ENCODE results near the gene NPAS3. TPM values are rescaled to one million over a fixed set of nuclear protein-coding genes. Genes with fewer than 3 reads are reported as not detected.

Gene NPAS3
- total and polyA plus RNA-seq, 4 donors = 0.07 to 0.09 (median 0.08) TPM; not detected in 1

DNA sequence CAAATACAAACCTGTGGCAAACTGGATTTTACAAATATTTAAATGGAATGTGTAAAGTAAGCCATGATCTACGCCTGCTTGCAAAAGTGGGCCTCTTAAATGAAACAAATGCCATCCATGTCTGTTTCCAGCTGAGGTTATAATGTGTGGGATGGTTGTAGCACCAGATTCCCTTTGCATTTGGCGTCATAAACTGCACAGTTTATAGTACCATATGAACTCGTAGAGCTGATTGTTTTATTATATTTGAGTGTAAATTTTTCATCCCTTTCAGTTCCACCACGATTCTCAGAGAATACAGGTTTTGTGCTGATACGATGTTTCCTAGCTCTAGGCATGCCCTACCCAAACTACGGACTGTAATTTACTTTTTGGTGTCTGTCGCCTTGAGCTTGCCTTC is 637.3 kb downstream of the NPAS3 start:
- TF ChIP-seq TAF1 (conservative IDR thresholded peaks at IDR 0.05) (no peak), HNF4A (conservative IDR thresholded peaks at IDR 0.05) (no peak), NR2F2 (IDR thresholded peaks at IDR 0.05) (no peak), YY1 (IDR thresholded peaks at IDR 0.05) (no peak), EGR1 (IDR thresholded peaks at IDR 0.05; ENCODE audit: low read depth in 2 of 2) (no peak), JUND (IDR thresholded peaks at IDR 0.05) (no peak), SP1 (IDR thresholded peaks at IDR 0.05) (no peak), HNF4G (IDR thresholded peaks at IDR 0.05) (no peak), FOXA1 (IDR thresholded peaks at IDR 0.05) (no peak), FOXA2 (IDR thresholded peaks at IDR 0.05) (no peak), RXRA (IDR thresholded peaks at IDR 0.05) (no peak), RAD21 (IDR thresholded peaks at IDR 0.05) (no peak), GABPA (IDR thresholded peaks at IDR 0.05 in 1 of 2, conservative IDR thresholded peaks at IDR 0.05 in 1 of 2) (no peak)
- TF ChIP-seq, protein P1, sequence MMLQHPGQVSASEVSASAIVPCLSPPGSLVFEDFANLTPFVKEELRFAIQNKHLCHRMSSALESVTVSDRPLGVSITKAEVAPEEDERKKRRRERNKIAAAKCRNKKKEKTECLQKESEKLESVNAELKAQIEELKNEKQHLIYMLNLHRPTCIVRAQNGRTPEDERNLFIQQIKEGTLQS (IDR thresholded peaks at IDR 0.05) = no peak
- TF ChIP-seq, protein P2, sequence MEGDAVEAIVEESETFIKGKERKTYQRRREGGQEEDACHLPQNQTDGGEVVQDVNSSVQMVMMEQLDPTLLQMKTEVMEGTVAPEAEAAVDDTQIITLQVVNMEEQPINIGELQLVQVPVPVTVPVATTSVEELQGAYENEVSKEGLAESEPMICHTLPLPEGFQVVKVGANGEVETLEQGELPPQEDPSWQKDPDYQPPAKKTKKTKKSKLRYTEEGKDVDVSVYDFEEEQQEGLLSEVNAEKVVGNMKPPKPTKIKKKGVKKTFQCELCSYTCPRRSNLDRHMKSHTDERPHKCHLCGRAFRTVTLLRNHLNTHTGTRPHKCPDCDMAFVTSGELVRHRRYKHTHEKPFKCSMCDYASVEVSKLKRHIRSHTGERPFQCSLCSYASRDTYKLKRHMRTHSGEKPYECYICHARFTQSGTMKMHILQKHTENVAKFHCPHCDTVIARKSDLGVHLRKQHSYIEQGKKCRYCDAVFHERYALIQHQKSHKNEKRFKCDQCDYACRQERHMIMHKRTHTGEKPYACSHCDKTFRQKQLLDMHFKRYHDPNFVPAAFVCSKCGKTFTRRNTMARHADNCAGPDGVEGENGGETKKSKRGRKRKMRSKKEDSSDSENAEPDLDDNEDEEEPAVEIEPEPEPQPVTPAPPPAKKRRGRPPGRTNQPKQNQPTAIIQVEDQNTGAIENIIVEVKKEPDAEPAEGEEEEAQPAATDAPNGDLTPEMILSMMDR (IDR thresholded peaks at IDR 0.05; ENCODE audit: low read depth, low read length, missing input control) = no peak
- TF ChIP-seq, protein P3, sequence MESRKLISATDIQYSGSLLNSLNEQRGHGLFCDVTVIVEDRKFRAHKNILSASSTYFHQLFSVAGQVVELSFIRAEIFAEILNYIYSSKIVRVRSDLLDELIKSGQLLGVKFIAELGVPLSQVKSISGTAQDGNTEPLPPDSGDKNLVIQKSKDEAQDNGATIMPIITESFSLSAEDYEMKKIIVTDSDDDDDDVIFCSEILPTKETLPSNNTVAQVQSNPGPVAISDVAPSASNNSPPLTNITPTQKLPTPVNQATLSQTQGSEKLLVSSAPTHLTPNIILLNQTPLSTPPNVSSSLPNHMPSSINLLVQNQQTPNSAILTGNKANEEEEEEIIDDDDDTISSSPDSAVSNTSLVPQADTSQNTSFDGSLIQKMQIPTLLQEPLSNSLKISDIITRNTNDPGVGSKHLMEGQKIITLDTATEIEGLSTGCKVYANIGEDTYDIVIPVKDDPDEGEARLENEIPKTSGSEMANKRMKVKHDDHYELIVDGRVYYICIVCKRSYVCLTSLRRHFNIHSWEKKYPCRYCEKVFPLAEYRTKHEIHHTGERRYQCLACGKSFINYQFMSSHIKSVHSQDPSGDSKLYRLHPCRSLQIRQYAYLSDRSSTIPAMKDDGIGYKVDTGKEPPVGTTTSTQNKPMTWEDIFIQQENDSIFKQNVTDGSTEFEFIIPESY (IDR thresholded peaks at IDR 0.05) = no peak
- TF ChIP-seq, protein P4, sequence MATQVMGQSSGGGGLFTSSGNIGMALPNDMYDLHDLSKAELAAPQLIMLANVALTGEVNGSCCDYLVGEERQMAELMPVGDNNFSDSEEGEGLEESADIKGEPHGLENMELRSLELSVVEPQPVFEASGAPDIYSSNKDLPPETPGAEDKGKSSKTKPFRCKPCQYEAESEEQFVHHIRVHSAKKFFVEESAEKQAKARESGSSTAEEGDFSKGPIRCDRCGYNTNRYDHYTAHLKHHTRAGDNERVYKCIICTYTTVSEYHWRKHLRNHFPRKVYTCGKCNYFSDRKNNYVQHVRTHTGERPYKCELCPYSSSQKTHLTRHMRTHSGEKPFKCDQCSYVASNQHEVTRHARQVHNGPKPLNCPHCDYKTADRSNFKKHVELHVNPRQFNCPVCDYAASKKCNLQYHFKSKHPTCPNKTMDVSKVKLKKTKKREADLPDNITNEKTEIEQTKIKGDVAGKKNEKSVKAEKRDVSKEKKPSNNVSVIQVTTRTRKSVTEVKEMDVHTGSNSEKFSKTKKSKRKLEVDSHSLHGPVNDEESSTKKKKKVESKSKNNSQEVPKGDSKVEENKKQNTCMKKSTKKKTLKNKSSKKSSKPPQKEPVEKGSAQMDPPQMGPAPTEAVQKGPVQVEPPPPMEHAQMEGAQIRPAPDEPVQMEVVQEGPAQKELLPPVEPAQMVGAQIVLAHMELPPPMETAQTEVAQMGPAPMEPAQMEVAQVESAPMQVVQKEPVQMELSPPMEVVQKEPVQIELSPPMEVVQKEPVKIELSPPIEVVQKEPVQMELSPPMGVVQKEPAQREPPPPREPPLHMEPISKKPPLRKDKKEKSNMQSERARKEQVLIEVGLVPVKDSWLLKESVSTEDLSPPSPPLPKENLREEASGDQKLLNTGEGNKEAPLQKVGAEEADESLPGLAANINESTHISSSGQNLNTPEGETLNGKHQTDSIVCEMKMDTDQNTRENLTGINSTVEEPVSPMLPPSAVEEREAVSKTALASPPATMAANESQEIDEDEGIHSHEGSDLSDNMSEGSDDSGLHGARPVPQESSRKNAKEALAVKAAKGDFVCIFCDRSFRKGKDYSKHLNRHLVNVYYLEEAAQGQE (IDR thresholded peaks at IDR 0.05) = no peak
- TF ChIP-seq, protein P5, sequence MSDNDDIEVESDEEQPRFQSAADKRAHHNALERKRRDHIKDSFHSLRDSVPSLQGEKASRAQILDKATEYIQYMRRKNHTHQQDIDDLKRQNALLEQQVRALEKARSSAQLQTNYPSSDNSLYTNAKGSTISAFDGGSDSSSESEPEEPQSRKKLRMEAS (IDR thresholded peaks at IDR 0.05) = no peak
- Histone ChIP-seq H3K27me3 (ENCODE audit: control insufficient read depth in 4 of 4, insufficient read depth in 4 of 4, low read length in 3 of 4) (no peaks in the 10 kb centered on the region), H3K36me3 (ENCODE audit: control insufficient read depth in 4 of 4, insufficient read depth in 3 of 4, low read depth in 1 of 4, low read length in 3 of 4) (no peaks in the 10 kb centered on the region), H3K9ac (ENCODE audit: low read depth in 1 of 2, low read length in 2 of 2) (no peak overlapping the region), H3K9me3 (ENCODE audit: control insufficient read depth in 4 of 4, low read length in 3 of 4) (no peaks in the 10 kb centered on the region), H3K4me3 (ENCODE audit: low read depth in 1 of 3, low read length in 3 of 3) (no peak overlapping the region), H3K27ac (ENCODE audit: low read depth in 1 of 2, low read length in 2 of 2) (no peak overlapping the region), H3K4me1 (ENCODE audit: control insufficient read depth in 4 of 4, insufficient read depth in 4 of 4, low read length in 3 of 4) (no peaks in the 10 kb centered on the region)
- no peak for DNase-seq (ENCODE audit: low spot score)
- 71% methylated on average over 7 of the region's 7 CpGs for WGBS

All from liver (tissue), 9 donors.